Right ventricle myocardium inferior (tissue), 1 donor: ENCODE measurements around the gene SYNGR4. TPM values are rescaled to one million over a fixed set of nuclear protein-coding genes. Genes with fewer than 3 reads are reported as not detected.

Source experiments
- ATAC-seq: fragments of 200-7000 bp; cut with Tn5 transposase; one replicate; pipeline ENCODE4 v1.9.1; 2020; ENCODE audit warnings: mild to moderate bottlenecking, moderate library complexity
- DNase-seq: peaks from one replicate; pipeline ENCODE4 v3.0.0; 2021; ENCODE audit errors: missing footprints
- intact Hi-C: fragments of 100-400 bp; cut with DNase I; formaldehyde crosslinking; loops from one replicate; pipeline ENCODE4 v1.11.0; 2022
- total RNA-seq: library from RNA; stranded (reverse); fragmentation: NEBNext Ultra II Directional; extraction: Animal tissue kit (Norgen Biotek cat#: 25700); gene quantifications from one replicate; pipeline ENCODE4 v1.2.1, GENCODE V29; 2021
- donor health status: DM: no; HTN: yes; CAD: no; lungs with severe emphysema.

SYNGR4 gene
- total RNA-seq, 1 donor from 2014 or later = not detected

DNA sequence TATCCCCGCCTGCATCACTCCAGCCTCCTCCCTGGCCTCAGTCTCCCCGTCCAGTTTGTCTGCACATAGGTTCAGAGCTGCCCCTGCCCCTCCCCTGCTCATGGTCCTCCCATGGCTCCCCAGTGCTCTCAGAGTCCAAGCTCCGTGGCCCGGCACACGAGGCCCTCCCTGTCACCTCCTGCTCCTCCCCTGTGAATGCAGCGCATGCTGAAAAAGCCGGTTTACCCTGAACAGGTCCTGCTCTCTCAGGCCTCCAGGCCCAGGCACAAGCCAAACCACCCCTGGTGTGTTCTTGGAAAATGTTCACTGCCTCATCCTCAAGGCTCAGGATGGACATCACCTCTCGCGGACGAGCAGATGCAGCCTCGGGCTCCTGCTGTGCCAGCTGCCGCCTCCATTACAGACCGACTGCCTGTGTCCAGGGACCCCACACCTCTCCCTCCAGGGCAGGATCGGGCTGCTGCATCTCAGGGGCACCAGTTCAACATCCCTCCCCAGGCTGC, 25.9 kb upstream of the SYNGR4 start:
- no peak for DNase-seq
- no peak for ATAC-seq
- intact Hi-C loops = no loop called here

DNA sequence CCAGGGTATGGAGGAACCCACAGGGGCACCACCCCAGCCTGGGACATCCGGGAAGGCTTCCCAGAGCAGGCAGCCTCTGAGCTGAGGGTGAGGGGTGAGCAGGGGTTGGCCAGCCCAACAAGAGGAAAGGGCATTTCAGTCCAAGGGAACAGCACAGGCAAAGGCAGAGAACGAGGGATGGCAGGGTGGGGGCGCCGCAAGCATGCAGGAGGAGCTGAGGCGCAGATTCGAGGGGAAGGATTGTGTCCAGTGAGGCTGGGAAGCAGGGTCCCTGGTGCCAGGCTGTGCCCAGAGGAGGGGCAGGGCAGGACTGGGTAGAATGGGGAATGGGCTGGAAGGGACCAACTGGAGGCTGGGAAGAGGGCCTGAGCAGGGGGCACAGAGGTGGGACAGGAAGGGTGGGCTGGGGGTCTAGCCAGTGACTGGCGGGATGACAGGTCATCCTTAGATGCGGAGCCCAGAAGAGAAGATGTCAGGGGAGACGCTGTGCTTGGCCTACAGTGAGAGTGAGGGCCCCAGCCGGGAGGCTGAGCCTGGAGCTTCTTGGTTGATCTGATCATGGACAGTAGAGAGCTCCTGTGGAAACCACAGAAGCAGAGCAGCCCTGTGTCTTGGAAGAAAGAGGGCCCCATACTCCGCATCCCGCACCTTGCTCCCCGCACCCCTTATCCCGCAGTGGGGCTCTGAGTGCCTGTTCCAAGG, 25.2 kb upstream of the SYNGR4 start:
- no peak for ATAC-seq
- intact Hi-C loops = no loop called here

DNA sequence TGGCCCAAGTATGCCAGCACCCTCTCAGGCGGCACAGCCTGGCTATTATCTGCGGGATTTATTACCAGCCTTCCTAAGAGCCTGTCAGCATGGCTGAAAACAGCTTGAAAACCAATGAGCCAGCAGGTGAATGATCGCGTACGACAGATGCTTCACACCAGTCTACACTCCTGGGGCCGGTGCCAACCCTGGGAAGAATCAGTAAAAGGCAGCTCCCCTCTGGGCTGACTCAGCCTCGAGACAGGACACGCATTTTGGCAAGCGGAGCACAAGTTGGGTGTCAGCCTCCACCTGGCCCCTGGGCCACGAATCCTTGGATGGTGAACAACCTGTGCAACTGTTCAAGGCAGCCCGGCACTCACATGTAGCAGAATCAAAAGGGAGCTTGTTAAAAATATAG, 23.2 kb upstream of the SYNGR4 start:
- ATAC-seq (no peak), DNase-seq (no peak)
- intact Hi-C loops = no loop called here

More for the DNA sequence above, 25.2 kb upstream of the SYNGR4 start:
- no peak for DNase-seq

DNA sequence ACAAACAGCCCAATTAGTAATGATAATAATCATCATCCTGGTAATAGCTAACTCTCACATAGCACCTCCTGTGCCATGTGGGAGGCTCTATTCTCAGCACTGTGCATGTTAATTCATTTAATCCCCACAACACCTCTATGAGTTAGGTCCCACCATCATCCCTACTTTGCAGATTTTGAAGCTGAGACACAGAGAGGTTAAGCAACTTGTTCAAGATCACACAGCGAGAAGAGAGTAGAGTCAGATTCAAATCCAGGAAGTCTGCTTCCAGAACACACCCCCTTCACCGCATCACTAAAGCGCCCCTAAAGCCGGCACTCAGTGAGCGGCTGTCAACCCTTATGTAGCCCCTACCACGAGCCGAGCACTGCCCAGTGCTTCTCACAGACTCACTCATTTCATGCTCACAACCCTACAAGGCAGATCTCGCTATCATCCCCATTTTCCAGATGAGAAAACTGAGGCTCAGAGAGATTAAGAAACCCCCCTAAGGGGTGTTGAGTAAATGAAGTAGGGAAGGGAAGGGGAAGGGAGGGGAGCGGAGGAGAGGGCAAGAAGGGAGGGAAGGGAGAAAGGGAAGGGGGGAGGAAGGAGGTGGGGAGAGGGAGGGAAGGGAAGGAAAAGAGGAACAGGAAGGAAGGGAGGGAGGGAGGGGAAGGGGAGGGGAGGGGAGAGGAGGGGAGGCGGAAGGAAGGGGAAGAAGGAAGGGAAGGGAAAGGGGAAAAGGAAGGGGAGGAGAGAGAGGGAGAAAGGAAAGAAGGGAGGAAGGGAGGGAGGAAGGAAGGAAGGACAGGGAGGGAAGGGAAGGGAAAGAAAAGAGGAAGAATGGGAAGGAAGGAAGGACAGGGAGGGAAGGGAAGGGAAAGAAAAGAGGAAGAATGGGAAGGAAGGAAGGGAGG, 22.4 kb upstream of the SYNGR4 start:
- DNase-seq (no peak), ATAC-seq (no peak)
- intact Hi-C loops = no loop called here

DNA sequence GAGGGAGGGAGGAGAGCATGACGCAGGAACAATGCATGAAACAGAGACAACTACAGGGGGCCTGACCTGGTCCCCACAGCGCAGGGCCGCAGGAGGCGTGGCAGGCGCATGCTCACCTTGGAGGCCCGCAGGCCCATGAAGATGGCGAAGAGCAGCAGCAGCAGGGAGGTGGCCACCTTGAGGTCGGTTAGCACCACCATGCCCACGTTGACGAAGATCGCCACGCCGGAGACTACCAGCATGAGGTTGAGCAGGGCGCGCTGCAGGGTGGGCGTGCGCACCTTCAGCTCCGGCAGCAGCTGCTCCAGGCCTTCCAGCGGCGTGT, 21.8 kb upstream of the SYNGR4 start:
- ATAC-seq = no peak
- DNase-seq = no peak
- intact Hi-C loops = no loop called here

DNA sequence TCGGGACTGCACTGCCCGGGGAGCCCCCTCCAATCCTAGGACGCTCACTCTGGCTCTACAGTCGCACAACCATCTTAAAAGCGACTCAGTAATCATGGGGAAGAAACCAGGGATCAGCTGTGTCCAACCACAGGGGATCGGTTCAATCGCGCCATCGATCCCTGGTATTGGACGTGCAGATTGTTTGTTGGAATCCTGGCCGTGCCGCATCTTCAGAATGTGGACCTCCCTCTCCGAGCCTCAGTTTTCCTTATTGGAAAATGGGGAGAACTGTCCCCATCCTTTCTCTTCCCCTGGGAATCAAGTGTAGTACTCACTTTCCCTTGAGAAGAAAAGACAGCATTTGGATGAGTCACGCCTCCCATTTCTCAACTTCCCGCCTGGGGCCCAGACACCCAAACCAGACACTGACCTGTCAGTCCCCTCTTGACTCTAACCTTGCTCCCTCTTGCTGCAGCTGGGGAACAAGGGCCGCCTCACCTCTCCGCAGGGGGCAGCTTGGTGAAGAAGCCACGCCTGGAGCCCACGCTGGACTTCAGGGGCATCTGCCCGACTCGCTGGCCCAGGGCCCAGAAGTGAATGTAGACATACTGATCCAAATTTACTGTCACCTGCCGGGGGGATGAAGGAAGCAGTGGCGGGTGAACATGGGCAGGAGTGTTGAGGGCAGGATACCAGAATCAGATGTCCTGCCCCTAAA, 21.2 kb upstream of the SYNGR4 start:
- no peak for ATAC-seq

DNA sequence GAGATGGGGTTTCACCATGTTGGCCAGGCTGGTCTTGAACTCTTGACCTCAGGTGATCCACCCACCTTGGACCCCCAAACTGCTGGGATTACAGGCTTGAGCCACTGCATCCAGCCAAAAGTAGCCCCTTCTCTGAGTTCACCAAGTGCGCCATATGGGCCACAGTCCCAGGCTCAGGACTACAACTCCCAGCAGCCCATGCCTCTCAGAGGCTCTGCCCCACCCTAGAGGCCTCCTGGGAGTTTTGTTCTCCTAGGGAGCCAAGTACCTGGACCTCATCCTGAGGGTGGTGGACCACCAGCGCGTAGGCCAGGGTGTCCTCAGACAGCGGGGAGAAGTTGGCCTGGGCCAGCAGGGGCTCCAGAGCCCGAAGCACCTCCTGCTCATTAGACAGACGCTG, 19.3 kb upstream of the SYNGR4 start:
- no peak for DNase-seq
- no peak for ATAC-seq
- intact Hi-C loops = no loop called here

More for the DNA sequence above, 21.2 kb upstream of the SYNGR4 start:
- intact Hi-C loops = no loop called here
- no peak for DNase-seq

DNA sequence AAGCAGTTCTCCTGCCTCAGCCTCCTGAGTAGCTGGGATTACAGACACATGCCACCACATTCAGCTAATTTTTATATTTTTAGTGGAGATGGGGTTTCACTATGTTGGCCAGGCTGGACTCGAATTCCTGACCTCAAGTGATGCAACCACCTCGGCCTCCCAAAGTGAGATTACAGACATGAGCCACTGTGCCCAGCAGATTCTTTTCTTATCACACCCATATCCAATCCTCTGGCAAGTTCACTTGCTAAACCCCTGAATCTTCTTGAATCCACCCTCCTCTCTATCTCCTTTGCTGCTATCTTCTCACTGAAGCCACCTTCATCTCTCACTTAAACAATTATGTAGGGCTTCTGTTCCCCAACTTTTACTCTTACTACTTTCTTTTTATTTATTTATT, 18.0 kb upstream of the SYNGR4 start:
- DNase-seq = no peak
- intact Hi-C loops = no loop called here
- no peak for ATAC-seq

DNA sequence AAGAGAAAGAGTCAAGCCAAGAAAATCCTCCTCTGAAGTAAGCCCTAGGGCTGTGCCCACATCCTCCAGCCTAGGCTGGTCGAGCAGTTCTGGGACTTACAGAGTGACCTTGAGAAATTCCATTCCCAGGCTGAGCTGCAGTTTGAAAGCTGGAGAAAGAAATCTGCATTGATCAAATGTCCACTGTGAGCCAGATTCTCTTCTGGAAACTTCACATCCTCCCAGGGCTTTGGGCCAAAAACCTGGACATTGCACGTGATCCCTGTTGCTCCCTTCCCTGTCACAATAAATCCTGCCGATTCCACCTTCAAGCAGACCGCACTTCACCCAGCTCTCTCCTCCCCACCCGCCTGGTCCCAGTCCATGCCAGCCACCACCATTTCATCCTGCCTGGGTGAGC, 16.1 kb upstream of the SYNGR4 start:
- ATAC-seq (peak; percentile 49), DNase-seq (no peak)
- intact Hi-C loops = no loop called here

DNA sequence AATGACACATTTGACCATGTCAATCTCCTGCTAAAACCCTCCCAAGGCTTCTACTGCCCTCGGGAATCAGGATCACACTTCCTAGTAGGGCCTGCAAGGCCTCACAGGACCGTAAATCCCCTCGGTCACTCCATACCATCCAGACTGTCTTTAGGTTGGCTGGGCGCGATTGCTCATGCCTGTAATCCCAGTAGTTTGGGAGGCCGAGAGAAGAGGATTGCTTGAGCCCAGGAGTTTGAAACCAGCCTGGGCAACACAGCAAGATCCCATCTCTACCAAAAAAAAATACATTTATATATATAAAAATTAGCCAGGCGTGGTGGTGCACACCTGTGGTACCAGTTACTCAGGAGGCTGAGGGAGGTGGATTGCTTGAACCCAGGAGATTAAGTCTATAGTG, 15.4 kb upstream of the SYNGR4 start:
- intact Hi-C loops = no loop called here
- ATAC-seq (no peak), DNase-seq (no peak)

DNA sequence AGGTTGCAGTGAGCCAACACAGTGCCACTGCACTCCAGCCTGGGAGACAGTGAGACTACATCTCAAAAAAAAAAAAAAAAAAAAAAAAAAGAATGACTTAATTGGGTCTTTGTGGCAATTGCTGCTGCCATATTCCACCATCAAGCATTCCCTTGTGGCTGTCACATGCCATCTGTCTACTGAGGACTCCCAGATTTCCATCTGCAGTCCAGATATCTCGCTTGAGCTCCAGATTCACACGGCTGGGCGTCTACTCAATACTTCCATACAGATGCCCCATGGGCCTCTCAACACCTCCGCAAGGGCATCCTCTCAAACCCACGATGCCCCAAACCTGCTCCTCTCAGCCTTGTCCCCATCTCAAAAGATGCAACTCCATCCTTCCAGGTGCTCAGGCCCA, 13.3 kb upstream of the SYNGR4 start:
- DNase-seq = no peak
- no peak for ATAC-seq
- intact Hi-C loops = no loop called here

DNA sequence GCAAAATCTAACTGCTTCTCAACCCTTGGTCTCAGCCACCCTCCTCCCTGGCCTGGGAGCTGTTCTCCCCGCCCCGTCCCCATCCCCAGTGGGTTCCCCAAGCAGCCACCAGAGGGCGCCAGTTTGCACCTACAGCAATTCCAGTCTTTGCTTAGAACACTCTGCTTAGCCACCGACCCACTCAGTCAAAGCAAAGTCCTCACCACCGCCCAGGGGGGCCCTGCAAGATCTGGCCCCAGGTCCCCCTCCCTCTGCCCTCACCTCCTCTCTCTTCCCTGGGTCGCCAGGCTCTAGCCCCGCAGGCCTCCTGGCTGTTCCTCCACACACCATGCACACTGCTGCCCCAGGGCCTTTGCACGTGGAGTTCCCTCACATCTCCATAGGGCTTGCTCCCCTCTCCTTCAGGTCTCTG, 12.8 kb upstream of the SYNGR4 start:
- peak; percentile 87 for DNase-seq
- intact Hi-C loops = no loop called here
- no peak for ATAC-seq

DNA sequence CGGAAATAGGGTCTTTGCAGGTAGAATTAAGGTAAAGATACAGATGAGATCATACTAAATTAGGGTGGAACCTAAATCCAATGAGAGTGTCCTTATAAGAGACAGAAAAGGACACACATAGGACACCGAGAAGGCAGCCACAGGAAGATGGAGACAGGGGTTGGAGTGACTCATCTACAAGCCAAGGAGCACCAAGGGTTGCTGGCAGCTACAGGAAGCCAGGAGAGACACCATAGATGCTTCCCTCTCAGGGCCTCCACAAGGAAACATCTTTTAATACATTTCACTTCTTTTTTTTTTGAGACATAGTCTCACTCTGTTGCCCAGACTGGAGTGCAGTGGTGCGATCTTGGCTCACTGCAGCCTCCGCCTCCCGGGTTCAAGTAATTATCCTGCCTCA, 10.5 kb upstream of the SYNGR4 start:
- intact Hi-C loops = no loop called here
- no peak for DNase-seq
- no peak for ATAC-seq

DNA sequence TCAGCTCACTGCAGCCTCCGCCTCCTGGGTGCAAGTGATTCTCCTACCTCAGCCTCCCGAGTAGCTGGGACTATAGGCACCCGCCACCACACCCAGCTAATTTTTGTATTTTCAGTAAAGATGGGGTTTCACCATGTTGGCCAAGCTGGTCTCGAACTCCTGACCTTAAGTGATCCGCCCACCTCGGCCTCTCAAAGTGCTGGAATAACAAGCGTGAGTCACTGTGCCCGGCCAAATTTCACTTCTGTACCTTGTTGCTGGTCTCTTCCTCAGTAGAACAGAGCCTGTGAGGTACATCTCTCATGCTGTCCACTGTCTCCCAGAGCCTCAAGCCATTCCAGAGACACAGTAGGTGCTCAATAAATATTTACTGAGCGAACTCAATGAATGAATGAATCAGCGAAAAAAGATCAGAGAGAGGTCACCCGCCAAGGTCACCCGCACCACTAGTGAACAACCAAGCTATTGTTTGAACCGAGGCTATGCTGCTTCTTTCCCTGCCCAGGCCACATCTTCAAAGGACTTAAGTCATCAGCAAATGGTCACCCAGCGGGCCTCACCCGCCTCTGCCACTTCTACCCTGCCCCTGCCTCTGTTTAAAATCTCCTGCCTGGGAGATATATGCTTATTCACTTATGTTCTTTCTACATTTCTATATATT, 9.7 kb upstream of the SYNGR4 start:
- ATAC-seq (no peak), DNase-seq (no peak)
- intact Hi-C loops = no loop called here

DNA sequence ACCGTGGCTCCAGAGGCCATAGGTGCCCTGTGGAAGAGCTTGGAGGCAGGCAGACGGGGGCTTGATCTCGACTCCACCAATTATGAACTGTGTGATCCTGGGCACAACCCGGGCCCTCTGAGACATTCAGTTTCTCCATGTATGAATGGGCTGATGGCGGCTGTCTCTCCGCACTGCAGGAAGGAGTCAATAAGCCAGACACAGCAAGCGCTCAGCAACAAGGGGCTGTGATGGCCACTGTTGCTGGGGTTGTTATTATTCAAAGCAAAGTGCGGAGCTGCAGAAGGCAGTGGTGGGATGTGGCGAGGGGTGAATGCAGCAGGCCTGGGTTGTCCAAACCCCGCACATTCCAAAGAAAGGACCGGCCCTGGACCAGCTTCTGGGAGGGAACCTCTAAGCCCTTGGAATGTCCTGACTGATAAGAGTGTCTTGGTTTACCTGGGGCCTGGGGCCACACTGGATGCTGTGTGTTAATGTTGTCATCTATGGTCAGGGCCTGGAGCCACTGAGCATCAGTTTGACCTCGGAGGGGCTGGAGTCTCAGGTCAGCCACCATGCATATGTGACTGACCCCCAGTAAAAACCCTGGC, 8.7 kb upstream of the SYNGR4 start:
- ATAC-seq = no peak
- no peak for DNase-seq
- intact Hi-C loops = no loop called here

DNA sequence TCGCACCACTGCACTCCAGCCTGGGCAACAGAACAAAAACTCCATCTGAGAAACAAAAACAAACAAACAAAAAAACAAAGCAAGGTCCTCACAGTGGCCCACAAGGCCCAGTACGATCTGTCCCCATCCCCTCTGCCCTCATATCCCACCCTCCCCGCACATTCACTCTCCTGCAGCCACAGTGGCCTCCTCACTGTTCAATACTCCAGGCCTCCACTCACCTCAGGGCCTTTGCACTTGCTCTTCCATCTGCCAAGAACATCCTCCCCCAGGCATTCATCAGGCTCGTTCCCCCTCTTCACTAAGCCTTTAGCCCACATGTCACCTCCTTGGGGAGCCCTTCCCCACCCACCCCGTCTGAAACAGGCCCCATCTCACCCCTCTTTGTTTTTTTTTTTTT, 5.0 kb upstream of the SYNGR4 start:
- intact Hi-C loops = no loop called here
- no peak for ATAC-seq
- DNase-seq = no peak

DNA sequence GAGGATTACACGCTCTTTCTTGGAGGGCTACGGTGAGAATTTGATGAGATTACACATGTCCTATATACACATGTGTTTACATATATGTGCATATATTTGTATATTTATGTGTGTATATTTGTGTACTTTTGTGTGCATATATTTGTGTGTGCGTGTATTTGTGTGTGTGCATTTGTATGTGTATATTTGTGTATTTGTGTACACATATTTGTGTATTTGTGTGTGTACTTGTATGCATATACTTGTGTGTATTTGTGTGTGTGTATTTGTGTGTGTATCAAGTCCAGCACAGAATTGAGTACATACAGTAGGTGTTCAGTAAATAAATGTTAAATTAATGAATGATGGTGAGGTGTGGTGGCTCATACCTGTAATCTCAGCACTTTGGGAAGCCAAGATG, 2.3 kb upstream of the SYNGR4 start:
- DNase-seq = no peak
- ATAC-seq = no peak
- intact Hi-C loops = loop anchor here (5.0 kb wide), 1 partner anchor 35 kb away; the partner anchor contains the start of gene EMP3

DNA sequence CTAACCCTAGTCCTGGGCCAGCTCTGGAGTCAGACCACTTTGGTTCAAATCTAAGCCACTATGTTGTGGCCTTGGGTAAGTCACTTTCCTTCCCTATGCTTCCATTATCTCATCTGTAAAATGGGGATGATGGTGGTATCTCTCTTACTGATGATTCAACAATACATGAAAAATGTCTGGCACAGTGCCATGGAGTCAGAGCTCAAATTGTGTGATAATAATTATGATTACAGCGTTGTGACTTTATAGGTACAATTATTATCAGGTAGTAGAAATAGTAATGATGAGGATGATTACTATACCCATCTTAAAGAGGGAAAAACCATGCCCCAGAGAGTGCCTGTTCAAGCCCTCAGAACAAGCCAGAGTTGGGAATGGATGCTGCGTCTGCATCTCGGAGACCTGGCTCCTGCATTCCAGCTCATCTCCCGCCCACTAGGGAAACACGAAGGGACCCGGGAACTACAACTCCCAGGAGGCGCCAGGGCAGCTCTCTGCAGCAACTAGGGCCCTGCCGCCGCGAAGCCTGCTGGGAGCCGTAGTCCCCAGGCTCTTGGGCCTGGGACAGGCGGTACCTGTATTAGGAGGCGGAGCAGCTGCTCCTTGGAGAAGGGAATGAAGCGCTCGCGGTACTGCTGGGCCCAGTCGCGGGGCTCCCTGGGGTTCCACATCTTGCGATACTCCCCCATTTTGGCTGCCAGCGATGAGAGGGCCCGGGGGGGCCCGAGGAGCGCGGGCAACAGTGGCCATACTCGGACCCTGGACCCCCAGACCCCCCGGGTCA, 1.3 kb upstream of the SYNGR4 start:
- peak; percentile 98 for DNase-seq
- intact Hi-C loops = loop anchor here (5.0 kb wide), 1 partner anchor 36 kb away; the partner anchor contains the start of gene EMP3
- peak; percentile 90 for ATAC-seq
